HUDEP-2 (cell line): ENCODE measurements around the gene ABO.
"Not testable (repeated sequence)": the region's sequence is repeated elsewhere in the genome, so short reads cannot be mapped to it uniquely, and the experiment has no call there.

Experiments used
- DNase-seq, 76 experiments: peaks; one replicate each; lab custom pipeline; 2025; ENCODE audit not compliant: unreplicated experiment in 76 of 76; lab: John Stamatoyannopoulos, UW

ABO gene

GRCh38 chr9:133208171-133208879 lies 66.7 kb downstream of the ABO start:
- DNase-seq, result not testable (repeated sequence)

- no peak for DNase-seq
These were observed 67.3 kb downstream of the ABO start for GRCh38 chr9:133207540-133208170.

- no peak for DNase-seq
These were observed 67.9 kb downstream of the ABO start for GRCh38 chr9:133207021-133207531.

GRCh38 chr9:133205996-133206931 lies 68.7 kb downstream of the ABO start:
- no peak for DNase-seq

GRCh38 chr9:133205481-133205887 lies 69.5 kb downstream of the ABO start:
- DNase-seq, result not testable (repeated sequence)
